Astrocyte (in vitro differentiated cells and primary cell): ENCODE measurements around the gene SLC6A15.

Experiments used
- EZH2 ChIP-seq: IDR thresholded peaks from 2 replicates; pipeline ENCODE4 v1.6.1; 2012; ENCODE audit warnings: mild to moderate bottlenecking, low read length, inconsistent platforms; ENCODE audit not compliant: insufficient read depth
- TF ChIP-seq, protein P1 (sequence below): IDR thresholded peaks from 2 replicates; pipeline ENCODE4 v1.5.1; 2011; ENCODE audit warnings: low read depth, mild to moderate bottlenecking, inconsistent platforms, low read length, moderate library complexity; ENCODE audit not compliant: insufficient read depth

DNA sequence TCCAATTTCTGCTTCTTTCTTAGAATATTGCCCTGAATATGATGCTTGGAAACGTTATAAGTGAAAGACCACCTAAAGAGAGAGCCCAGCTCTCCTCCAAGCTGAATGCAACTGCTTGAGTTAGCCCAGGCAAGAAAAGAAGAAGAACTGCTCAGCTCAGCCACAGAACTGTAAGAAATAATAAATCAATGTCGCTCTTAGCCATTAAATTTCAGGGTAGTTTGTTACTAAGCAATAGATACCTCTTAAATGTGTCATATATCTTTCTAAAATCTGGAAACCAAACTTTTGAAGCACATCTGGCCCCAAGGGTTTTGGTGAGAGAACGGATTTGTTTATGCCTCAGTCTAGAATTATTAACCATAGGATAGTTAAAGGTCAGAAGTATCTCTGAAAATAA lies 50.4 kb downstream of the SLC6A15 start:
- TF ChIP-seq, protein P1, sequence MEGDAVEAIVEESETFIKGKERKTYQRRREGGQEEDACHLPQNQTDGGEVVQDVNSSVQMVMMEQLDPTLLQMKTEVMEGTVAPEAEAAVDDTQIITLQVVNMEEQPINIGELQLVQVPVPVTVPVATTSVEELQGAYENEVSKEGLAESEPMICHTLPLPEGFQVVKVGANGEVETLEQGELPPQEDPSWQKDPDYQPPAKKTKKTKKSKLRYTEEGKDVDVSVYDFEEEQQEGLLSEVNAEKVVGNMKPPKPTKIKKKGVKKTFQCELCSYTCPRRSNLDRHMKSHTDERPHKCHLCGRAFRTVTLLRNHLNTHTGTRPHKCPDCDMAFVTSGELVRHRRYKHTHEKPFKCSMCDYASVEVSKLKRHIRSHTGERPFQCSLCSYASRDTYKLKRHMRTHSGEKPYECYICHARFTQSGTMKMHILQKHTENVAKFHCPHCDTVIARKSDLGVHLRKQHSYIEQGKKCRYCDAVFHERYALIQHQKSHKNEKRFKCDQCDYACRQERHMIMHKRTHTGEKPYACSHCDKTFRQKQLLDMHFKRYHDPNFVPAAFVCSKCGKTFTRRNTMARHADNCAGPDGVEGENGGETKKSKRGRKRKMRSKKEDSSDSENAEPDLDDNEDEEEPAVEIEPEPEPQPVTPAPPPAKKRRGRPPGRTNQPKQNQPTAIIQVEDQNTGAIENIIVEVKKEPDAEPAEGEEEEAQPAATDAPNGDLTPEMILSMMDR, result no peak
- no peak for TF ChIP-seq EZH2
